ENCODE data around the gene MTUS2. TPM values are rescaled to one million over a fixed set of nuclear protein-coding genes. Genes with fewer than 3 reads are reported as not detected.

The MTUS2 gene
- total and polyA plus RNA-seq, 9 of the 15 experiments (the other 6 are each of a cell fraction or from before 2014, with no cell fraction given) = 0.01 to 0.28 (median 0.06) TPM; not detected in 1

GRCh38 chr13:28864544-28864943, 44.4 kb downstream of the MTUS2 start:
- Histone ChIP-seq H3K9me3 (replicated peaks; ENCODE audit: control insufficient read depth, insufficient read depth, low read depth, low read length) (no peaks in the 10 kb centered on the region), H3K4me1 (replicated peaks in 1 of 2; ENCODE audit: control insufficient read depth in 2 of 2, insufficient read depth in 2 of 2, low read length in 2 of 2) (no peaks in the 10 kb centered on the region), H3K27me3 (ENCODE audit: control insufficient read depth in 2 of 2, insufficient read depth in 2 of 2, low read length in 2 of 2) (no peaks in the 10 kb centered on the region; a peak in 1 of 5 replicates), H3K79me2 (ENCODE audit: control insufficient read depth, insufficient read depth, low read length) (no peaks in the 10 kb centered on the region), H3K4me2 (ENCODE audit: insufficient read depth, low read length) (no peak overlapping the region), H3K4me3 (no peak overlapping the region), H4K20me1 (replicated peaks; ENCODE audit: control insufficient read depth, insufficient read depth, low read length) (no peaks in the 10 kb centered on the region), H3K9ac (ENCODE audit: insufficient read depth in 1 of 2, low read depth in 2 of 2, low read length in 2 of 2) (no peak overlapping the region), H3K27ac (ENCODE audit: extremely low read depth, low read depth, low read length) (no peak overlapping the region), H3K9me1 (ENCODE audit: control insufficient read depth, insufficient read depth, low read length) (no peaks in the 10 kb centered on the region), H3K36me3 (ENCODE audit: control insufficient read depth, insufficient read depth, low read length) (no peaks in the 10 kb centered on the region), H2AFZ (ENCODE audit: low read depth, low read length) (no peak overlapping the region)
- intact Hi-C loops (cut with micrococcal nuclease) (no loop called here), in situ Hi-C loops (cut with MboI) (no loop called here)
- BruUV-seq (replicated peaks) = no TSS peak
- TF ChIP-seq CHD1 (IDR thresholded peaks at IDR 0.05; ENCODE audit: low read length) = no peak
- TF ChIP-seq MAFK (IDR thresholded peaks at IDR 0.05; ENCODE audit: low read length) = no peak
- TF ChIP-seq ZNF766 (CRISPR knock-in tag; conservative IDR thresholded peaks at IDR 0.05) = no peak
- TF ChIP-seq MYBL2 (IDR thresholded peaks at IDR 0.05; ENCODE audit: low read depth) = no peak
- TF ChIP-seq MYBL2 (CRISPR knock-in tag; IDR thresholded peaks at IDR 0.05; ENCODE audit: borderline replicate concordance) = no peak
- TF ChIP-seq ATF2 (CRISPR knock-in tag; IDR thresholded peaks at IDR 0.05) = no peak
- no peak for TF ChIP-seq JUNB (CRISPR knock-in tag; conservative IDR thresholded peaks at IDR 0.05)
- TF ChIP-seq TRIM24 (IDR thresholded peaks at IDR 0.05) = no peak
- TF ChIP-seq TSHZ1 (CRISPR knock-in tag; IDR thresholded peaks at IDR 0.05) = no peak
- no peak for TF ChIP-seq MAFF (IDR thresholded peaks at IDR 0.05; ENCODE audit: low read length)
- TF ChIP-seq ZNF586 (CRISPR knock-in tag; conservative IDR thresholded peaks at IDR 0.05) = no peak
- TF ChIP-seq IFI16 (CRISPR knock-in tag; IDR thresholded peaks at IDR 0.05) = no peak
- no peak for TF ChIP-seq SRSF3 (IDR thresholded peaks at IDR 0.05; ENCODE audit: insufficient read depth, low read length)
- CTCF ChIA-PET (ENCODE audit: low intra/inter-chr PET ratio) = interaction anchor here (0.6 kb wide), 1 partner anchor 457 kb away, joined by 3 read pairs; no protein-coding TSS in a partner anchor
- DNase-seq (ENCODE audit: extremely low read depth in 1 of 4, low spot score in 3 of 4) = no peak
- FAIRE-seq = no peak
- ATAC-seq = no peak
- whole genome bisulfite sequencing (ENCODE audit: insufficient coverage, low coverage, missing lambda C conversion rate) = no CpG with 5 or more reads among the region's 1 CpG
- POLR2A ChIA-PET = interaction anchor here (0.7 to 1.2 kb wide), 2 partner anchors 10 to 596 kb away, joined by 3 to 4 read pairs; no protein-coding TSS in a partner anchor

All from K562 (cell line).